Colonic mucosa (tissue), 4 donors: Measurements from ENCODE around the gene MAP3K2. TPM values are rescaled to one million over a fixed set of nuclear protein-coding genes. Genes with fewer than 3 reads are reported as not detected.

ENCODE experiments used
- DNase-seq: peaks from one replicate; pipeline ENCODE4 v3.0.0-alpha.2; 2020
- H3K27ac ChIP-seq: fragments of 200-600 bp; one replicate; pipeline ENCODE4 v1.8.0; 2021
- H3K27me3 ChIP-seq: fragments of 200-600 bp; one replicate; pipeline ENCODE4 v1.8.0; 2021
- H3K36me3 ChIP-seq: fragments of 200-600 bp; one replicate; pipeline ENCODE4 v1.8.0; 2021
- H3K4me1 ChIP-seq: fragments of 200-600 bp; one replicate; pipeline ENCODE4 v1.8.0; 2021; ENCODE audit warnings: mild to moderate bottlenecking
- H3K4me3 ChIP-seq: fragments of 200-600 bp; one replicate; pipeline ENCODE4 v1.8.0; 2021
- H3K9ac ChIP-seq, 2 donors: one replicate each; pipeline ENCODE4 v1.7.0; 2013; ENCODE audit warnings: control low read depth in 2 of 2, low read depth in 2 of 2, low read length in 2 of 2
- H3K9me3 ChIP-seq: fragments of 200-600 bp; one replicate; pipeline ENCODE4 v1.8.0; 2021
- intact Hi-C: fragments of 100-400 bp; cut with DNase I; formaldehyde crosslinking; loops from one replicate; pipeline ENCODE4 v1.14.1; 2022
- total RNA-seq, 2 donors: library from RNA; stranded (reverse); fragmentation: NEBNext Ultra II Directional in 1 of 2; extraction: Animal tissue kit (Norgen Biotek cat#: 25700) in 1 of 2; gene quantifications; one replicate each; pipeline ENCODE4 v1.2.1, GENCODE V29; 2021
- TF ChIP-seq, protein P1 (sequence below): fragments of 200-600 bp; IDR thresholded peaks from one replicate; pipeline ENCODE4 v1.8.0; 2022; ENCODE audit warnings: antibody characterized with exemption, mild to moderate bottlenecking
- donor health status: healthy.
- donor health status: DM: no; HTN: no; CAD: no.
- donor health status: DM: no; HTN: no; CAD: no.

MAP3K2 gene
- total RNA-seq, 2 donors from 2014 or later = 53.8 to 76.0 TPM

DNA sequence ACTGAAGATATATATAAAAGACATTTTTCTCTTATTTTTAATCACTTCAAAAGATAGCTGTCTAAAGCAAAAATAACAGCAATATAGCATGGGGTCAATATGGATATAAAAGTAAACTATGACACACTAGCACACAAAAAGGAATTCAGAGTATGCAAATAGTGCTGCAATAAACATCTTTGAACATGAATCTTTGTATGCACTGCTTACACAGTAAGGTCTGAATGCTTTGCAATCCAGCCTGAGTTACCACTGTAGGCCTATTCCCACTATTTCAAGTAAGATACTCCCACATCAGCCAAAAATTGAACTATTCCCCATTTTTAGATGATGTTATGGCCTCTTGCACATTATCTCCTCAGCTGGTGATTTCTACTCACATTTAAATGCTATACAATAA, 66.5 kb downstream of the MAP3K2 start:
- Histone ChIP-seq H3K4me1 (no peaks in the 10 kb centered on the region), H3K27me3 (no peaks in the 10 kb centered on the region), H3K4me3 (no peak overlapping the region), H3K9me3 (no peaks in the 10 kb centered on the region), H3K27ac (no peak overlapping the region), H3K36me3 (peaks cover 13% of the 10 kb centered on the region), H3K9ac (no peak overlapping the region)
- intact Hi-C loops = loop anchor here (5.0 kb wide), 1 partner anchor 161 kb away; no protein-coding TSS in a partner anchor
- no peak for DNase-seq
- TF ChIP-seq, protein P1, sequence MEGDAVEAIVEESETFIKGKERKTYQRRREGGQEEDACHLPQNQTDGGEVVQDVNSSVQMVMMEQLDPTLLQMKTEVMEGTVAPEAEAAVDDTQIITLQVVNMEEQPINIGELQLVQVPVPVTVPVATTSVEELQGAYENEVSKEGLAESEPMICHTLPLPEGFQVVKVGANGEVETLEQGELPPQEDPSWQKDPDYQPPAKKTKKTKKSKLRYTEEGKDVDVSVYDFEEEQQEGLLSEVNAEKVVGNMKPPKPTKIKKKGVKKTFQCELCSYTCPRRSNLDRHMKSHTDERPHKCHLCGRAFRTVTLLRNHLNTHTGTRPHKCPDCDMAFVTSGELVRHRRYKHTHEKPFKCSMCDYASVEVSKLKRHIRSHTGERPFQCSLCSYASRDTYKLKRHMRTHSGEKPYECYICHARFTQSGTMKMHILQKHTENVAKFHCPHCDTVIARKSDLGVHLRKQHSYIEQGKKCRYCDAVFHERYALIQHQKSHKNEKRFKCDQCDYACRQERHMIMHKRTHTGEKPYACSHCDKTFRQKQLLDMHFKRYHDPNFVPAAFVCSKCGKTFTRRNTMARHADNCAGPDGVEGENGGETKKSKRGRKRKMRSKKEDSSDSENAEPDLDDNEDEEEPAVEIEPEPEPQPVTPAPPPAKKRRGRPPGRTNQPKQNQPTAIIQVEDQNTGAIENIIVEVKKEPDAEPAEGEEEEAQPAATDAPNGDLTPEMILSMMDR = no peak

DNA sequence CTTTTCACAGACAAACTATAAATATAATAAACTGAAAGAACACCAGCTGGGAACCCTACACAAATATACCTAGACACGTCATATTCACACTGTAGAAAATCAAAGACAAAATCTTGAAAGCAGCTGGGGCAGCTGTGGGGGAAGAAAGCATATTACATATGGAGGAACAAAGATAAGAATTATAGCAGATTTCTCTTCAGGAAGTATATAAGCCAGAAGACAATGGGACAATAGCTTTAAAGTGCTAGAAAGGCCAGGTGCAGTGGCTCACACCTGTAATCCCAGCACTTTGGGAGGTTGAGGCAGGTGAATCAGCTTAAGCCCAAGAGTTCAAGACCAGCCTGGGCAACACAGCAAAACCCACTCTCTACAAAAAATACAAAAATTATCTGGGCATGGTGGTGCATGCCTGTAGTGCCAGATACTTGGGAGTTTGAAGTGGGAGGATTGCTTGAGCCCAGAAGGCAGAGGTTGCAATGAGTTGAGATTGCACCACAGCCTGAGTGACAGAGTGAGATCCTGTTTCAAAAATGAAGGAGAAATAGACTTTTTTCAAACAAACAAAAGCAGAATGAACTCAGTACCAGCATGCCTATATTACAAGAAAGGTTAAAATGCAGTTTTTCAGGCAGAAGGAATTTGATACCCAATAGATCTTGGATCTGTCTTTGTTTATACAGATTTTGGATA, 67.0 kb downstream of the MAP3K2 start:
- no peak for DNase-seq
- intact Hi-C loops = loop anchor here (5.0 kb wide), 1 partner anchor 162 kb away; no protein-coding TSS in a partner anchor
- H3K9ac ChIP-seq = no peak overlapping the region
- no peak overlapping the region for H3K4me3 ChIP-seq
- no peaks in the 10 kb centered on the region for H3K4me1 ChIP-seq
- TF ChIP-seq, protein P1 = no peak
- no peaks in the 10 kb centered on the region for H3K27me3 ChIP-seq
- no peak overlapping the region for H3K27ac ChIP-seq
- peaks cover 10% of the 10 kb centered on the region for H3K36me3 ChIP-seq
- no peaks in the 10 kb centered on the region for H3K9me3 ChIP-seq

DNA sequence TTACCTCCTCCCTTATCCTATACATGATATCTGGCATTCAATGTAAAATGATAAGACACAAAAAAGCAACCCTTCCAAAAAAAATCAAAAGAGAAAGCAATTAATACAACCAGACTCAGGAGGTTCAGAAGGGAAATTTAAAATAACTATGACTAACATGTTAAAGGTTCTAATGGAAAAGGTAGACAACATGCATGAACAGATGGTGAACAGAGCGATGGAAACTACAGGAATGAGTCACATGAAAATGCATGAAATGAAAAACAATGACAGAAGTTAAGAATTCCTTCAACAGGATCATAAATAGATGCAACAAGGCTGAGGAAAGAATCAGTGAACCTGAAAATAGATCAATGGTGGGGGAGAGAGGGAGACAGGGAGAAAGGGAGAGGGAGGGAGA, 67.7 kb downstream of the MAP3K2 start:
- H3K9ac ChIP-seq = no peak overlapping the region
- no peaks in the 10 kb centered on the region for H3K9me3 ChIP-seq
- no peak for DNase-seq
- TF ChIP-seq, protein P1 = no peak
- peaks cover 7% of the 10 kb centered on the region for H3K36me3 ChIP-seq
- H3K4me1 ChIP-seq = no peaks in the 10 kb centered on the region
- no peak overlapping the region for H3K27ac ChIP-seq
- H3K27me3 ChIP-seq = no peaks in the 10 kb centered on the region
- intact Hi-C loops = loop anchor here (5.0 kb wide), 1 partner anchor 162 kb away; no protein-coding TSS in a partner anchor
- no peak overlapping the region for H3K4me3 ChIP-seq

DNA sequence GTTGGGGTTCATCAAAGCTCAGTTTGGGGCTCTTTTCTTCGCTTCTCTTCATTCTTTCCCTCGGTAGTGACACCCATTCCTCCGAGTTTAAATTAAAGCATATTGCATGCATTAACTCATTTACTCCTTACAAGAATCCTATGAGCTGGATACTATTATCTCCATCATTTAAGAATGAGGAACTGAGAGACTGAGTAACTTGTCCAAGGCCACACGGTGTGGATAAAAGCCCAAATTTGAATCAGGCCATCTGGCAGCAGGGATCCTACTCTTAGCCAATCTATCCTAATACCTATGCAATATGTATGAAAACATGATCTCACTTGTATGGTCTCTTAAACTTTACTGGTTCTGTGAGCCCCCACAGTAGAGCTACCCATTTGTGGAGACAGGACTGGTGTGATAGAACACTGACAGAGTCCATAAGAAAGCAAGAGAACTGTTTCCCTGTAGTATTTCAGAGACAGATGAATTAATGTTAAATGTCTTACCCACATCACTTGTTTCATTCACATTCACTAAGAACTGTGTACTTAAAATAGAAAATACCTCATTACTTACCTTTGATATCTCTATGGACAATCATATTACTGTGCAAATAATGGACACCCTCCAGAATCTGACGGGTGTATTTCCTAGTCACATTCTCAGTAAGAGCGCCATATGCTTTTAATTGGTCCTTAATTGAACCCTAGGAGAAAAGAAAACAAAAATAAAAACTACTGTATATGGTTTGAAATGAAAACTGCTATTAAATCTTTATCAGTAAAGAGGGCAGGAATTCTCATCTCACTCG, 73.4 kb downstream of the MAP3K2 start:
- TF ChIP-seq, protein P1 = no peak
- no peak for DNase-seq
- Histone ChIP-seq H3K36me3 (peaks cover 5% of the 10 kb centered on the region), H3K27me3 (no peaks in the 10 kb centered on the region), H3K9me3 (no peaks in the 10 kb centered on the region), H3K4me1 (no peaks in the 10 kb centered on the region), H3K9ac (no peak overlapping the region), H3K4me3 (no peak overlapping the region), H3K27ac (no peak overlapping the region)
- intact Hi-C loops = no loop called here

DNA sequence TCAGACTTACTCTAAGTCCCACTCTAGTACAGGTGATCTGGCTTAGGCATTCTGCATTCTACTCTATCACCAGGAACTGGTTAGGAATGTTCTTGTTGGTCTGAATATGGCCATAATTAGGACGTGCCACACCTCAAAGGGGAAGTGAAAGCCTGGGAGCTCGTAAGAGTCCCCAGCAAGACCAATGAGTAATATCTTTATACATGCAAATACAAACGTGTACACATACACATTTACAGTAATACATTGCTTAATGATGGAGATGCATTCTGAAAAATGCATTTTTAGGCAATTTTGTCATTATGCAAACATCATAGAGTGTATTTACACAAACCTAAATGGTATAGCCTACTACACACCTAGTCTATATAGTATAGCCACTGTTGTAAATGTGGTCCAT, 74.4 kb downstream of the MAP3K2 start:
- Histone ChIP-seq H3K4me3 (no peak overlapping the region), H3K36me3 (peaks cover 5% of the 10 kb centered on the region)
- TF ChIP-seq, protein P1 = no peak

More for the DNA sequence above, 74.4 kb downstream of the MAP3K2 start:
- no peak overlapping the region for H3K9ac ChIP-seq
- no peak for DNase-seq
- H3K9me3 ChIP-seq = no peaks in the 10 kb centered on the region
- no peaks in the 10 kb centered on the region for H3K27me3 ChIP-seq
- intact Hi-C loops = no loop called here
- H3K27ac ChIP-seq = no peak overlapping the region
- no peaks in the 10 kb centered on the region for H3K4me1 ChIP-seq
